NT2/D1 (cell line): Measurements from ENCODE around the gene TSN.
"Not testable (repeated sequence)": the region's sequence is repeated elsewhere in the genome, so short reads cannot be mapped to it uniquely, and the experiment has no call there.

Source experiments
- DNase-seq: peaks from one replicate; pipeline ENCODE4 v3.0.0-alpha.2; 2011; ENCODE audit warnings: low read depth, low spot score
- H3K27me3 ChIP-seq: 2 replicates; pipeline ENCODE4 v1.6.0; 2011; ENCODE audit warnings: mild to moderate bottlenecking; ENCODE audit not compliant: insufficient read length, insufficient read depth
- H3K36me3 ChIP-seq: 2 replicates; pipeline ENCODE4 v1.6.1; 2011; ENCODE audit warnings: mild to moderate bottlenecking, low read length, mixed read lengths; ENCODE audit not compliant: insufficient read depth, insufficient read length
- H3K4me1 ChIP-seq: 2 replicates; pipeline ENCODE4 v1.5.1; 2011; ENCODE audit not compliant: insufficient read depth, insufficient read length
- H3K4me3 ChIP-seq: 2 replicates; pipeline ENCODE4 v1.5.1; 2011; ENCODE audit warnings: low read depth; ENCODE audit not compliant: insufficient read length
- H3K9ac ChIP-seq: 2 replicates; pipeline ENCODE4 v1.6.0; 2011; ENCODE audit warnings: low read depth; ENCODE audit not compliant: insufficient read length
- H3K9me3 ChIP-seq: 2 replicates; pipeline ENCODE4 v1.5.1; 2011; ENCODE audit warnings: mild to moderate bottlenecking, low read length; ENCODE audit not compliant: insufficient read depth
- SUZ12 ChIP-seq: IDR thresholded peaks from 2 replicates; pipeline ENCODE4 v1.6.1; 2011; ENCODE audit not compliant: insufficient read length, insufficient read depth; ENCODE audit errors: extremely low read depth
- YY1 ChIP-seq: IDR thresholded peaks from 2 replicates; pipeline ENCODE4 v1.6.1; 2011; ENCODE audit not compliant: insufficient read length, insufficient read depth
- ZNF274 ChIP-seq: IDR thresholded peaks from 2 replicates; pipeline ENCODE4 v1.6.1; 2011; ENCODE audit warnings: mild to moderate bottlenecking, low read depth, low read length

TSN gene

GRCh38 chr2:121804340-121804739 lies 48.9 kb downstream of the TSN start:
- Histone ChIP-seq H3K4me3 (no peak overlapping the region), H3K9ac (no peak overlapping the region), H3K9me3 (no peaks in the 10 kb centered on the region), H3K36me3 (no peaks in the 10 kb centered on the region), H3K27me3 (no peaks in the 10 kb centered on the region), H3K4me1 (no peaks in the 10 kb centered on the region)
- no peak for TF ChIP-seq ZNF274
- TF ChIP-seq YY1, result no peak
- TF ChIP-seq SUZ12, result no peak
- DNase-seq, result peak; percentile 54

DNA sequence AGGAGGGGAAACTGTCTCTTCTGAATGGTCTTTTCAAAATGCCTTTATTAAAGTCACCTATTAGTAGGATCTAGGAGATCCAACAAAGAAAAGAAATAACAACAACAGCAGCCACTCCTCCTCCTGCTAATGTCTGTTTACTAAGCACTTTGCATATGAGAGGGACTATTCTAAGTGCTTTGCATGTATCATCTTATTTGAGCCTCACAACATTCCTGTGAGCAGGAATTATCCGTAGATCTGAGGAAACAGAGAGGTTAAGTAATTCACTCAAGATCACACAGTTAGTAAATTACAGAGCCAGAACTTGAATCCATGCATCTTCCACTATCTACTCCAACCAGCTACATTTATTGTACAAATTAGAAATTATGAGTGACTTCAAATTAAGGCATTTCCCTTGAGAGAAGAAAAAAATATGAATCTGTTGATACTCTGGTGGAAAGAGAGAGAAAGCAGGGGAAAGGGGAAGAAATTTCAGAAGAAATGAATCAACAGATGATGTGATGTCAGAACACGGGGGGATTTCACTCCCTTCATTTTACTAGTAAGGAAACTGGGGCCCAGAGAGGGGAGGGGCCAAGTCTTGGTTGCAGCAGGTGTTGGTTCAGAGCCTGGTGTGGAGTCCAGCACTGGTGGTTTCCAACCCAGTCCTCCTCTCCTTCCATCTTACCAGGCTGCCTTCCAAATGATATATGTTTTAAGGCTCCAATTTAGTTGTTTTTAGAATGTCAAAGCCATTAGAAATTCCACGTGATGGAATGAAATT lies 49.7 kb downstream of the TSN start:
- H3K36me3 ChIP-seq, result no peaks in the 10 kb centered on the region
- no peak overlapping the region for H3K9ac ChIP-seq
- no peaks in the 10 kb centered on the region for H3K4me1 ChIP-seq
- TF ChIP-seq ZNF274 (no peak), YY1 (no peak), SUZ12 (no peak)
- DNase-seq, result peak; percentile 50
- H3K4me3 ChIP-seq, result no peak overlapping the region
- no peaks in the 10 kb centered on the region for H3K9me3 ChIP-seq
- no peaks in the 10 kb centered on the region for H3K27me3 ChIP-seq

DNA sequence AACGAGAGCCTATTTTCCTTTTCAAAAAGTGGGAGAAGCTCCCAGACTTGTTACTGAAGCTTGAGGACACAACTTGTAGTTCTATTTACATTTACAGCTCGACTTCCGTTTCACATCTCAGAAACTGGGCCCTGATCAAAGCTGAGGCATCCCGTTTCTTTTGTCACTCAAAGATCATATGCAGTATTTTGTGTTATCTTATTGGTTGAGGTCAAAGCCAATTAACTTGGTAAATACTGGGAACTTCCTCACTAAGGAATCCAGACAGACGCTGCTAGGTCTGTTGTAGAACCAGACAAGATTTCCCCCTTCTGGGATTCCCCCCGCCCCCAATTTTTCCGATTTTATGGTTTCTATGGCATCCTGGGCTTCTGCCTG lies 50.3 kb downstream of the TSN start:
- no peak for DNase-seq
- H3K9me3 ChIP-seq, result no peaks in the 10 kb centered on the region
- no peaks in the 10 kb centered on the region for H3K36me3 ChIP-seq
- no peak overlapping the region for H3K9ac ChIP-seq
- no peaks in the 10 kb centered on the region for H3K4me1 ChIP-seq
- H3K4me3 ChIP-seq, result no peak overlapping the region
- H3K27me3 ChIP-seq, result no peaks in the 10 kb centered on the region
- TF ChIP-seq YY1 (no peak), ZNF274 (no peak), SUZ12 (no peak)

- not testable (repeated sequence) for H3K4me1 ChIP-seq, H3K9ac ChIP-seq, H3K36me3 ChIP-seq, DNase-seq, H3K4me3 ChIP-seq, H3K9me3 ChIP-seq, H3K27me3 ChIP-seq
These were observed 52.3 kb downstream of the TSN start for GRCh38 chr2:121807771-121808170.

DNA sequence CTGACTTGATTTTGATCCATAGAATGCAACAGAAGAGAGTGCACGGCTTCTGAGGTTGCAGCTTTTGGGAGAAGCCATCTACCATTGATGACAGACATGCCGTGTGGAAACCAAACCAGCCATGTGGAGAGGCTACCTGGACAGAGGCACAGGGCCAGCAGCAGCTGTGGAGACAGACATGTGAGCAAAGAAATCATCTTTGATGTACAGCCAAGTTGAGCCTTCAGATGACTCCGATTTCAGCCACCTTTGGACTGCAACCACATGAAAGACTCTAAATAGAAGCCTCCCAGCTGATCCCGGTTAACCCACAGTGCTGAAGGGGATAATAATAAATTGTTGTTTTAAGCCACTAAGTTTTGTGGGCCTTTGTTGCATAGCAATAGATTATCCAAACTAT lies 54.2 kb downstream of the TSN start:
- Histone ChIP-seq H3K4me3 (no peak overlapping the region), H3K27me3 (no peaks in the 10 kb centered on the region), H3K9me3 (peaks cover 9% of the 10 kb centered on the region; the same call in 1 of the 2 replicates), H3K9ac (no peak overlapping the region), H3K36me3 (no peaks in the 10 kb centered on the region), H3K4me1 (peaks cover 3% of the 10 kb centered on the region)
- TF ChIP-seq ZNF274, result no peak
- TF ChIP-seq YY1, result no peak
- no peak for TF ChIP-seq SUZ12
- DNase-seq, result no peak

DNA sequence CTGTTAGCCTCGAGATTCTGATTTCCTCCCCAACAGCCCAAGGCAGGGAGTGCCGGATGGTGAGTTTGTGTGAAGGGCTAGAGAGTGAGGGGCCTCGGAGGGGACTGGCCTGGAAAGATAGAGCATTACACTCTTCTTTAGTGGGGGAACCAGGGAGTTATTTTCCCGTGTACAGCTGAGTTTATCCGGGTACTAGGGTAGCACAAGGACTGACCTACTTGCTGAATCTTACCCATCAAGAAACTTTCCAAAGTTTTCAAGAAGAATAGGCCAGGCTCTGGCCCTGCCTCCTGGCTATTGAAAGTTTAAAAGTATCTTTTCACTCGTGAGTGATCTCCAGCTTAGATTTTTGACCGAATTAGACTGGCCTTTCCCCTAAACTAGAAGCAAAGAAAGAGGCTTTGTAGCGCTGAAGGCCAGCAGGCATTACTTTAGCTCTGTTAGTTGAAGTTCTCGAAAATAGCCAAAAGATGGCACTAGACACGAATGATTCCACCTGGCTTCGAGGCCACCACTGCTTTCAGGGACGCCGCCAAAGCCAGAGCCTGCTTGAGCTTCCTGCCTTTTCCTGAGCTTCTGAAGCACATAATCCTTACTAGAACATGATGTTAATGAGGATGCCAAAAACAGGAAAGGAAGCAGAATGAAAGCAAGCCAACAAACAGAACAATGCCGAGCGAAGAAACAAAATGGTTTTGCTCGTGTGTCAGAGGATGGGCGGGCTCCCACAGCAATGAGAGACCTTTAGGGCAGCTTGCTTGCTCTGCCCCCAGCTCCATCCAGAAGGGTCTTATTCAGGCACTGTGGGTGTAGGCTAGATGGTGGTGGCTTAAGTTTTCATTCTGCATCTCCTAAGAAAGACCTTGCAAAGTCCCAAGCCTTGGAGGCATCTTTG lies 55.8 kb downstream of the TSN start:
- Histone ChIP-seq H3K36me3 (no peaks in the 10 kb centered on the region), H3K4me3 (no peak overlapping the region), H3K4me1 (peaks cover 3% of the 10 kb centered on the region), H3K9me3 (peaks cover 9% of the 10 kb centered on the region; the same call in 1 of the 2 replicates), H3K9ac (no peak overlapping the region), H3K27me3 (no peaks in the 10 kb centered on the region)
- TF ChIP-seq ZNF274 (no peak), SUZ12 (no peak), YY1 (no peak)
- DNase-seq, result peak; percentile 77

- peaks cover 20% of the 10 kb centered on the region; the same call in 1 of the 2 replicates for H3K9me3 ChIP-seq
- peak; percentile 56 for DNase-seq
- not testable (repeated sequence) for H3K9ac ChIP-seq, H3K4me3 ChIP-seq, H3K4me1 ChIP-seq, H3K36me3 ChIP-seq, H3K27me3 ChIP-seq
These were observed 57.6 kb downstream of the TSN start for GRCh38 chr2:121813083-121813482.
